HG03457 (cell line): ENCODE measurements around the gene PODXL.
"Not testable (repeated sequence)": the region's sequence is repeated elsewhere in the genome, so short reads cannot be mapped to it uniquely, and the experiment has no call there.

Source experiments
- ATAC-seq: cut with Tn5 transposase; IDR thresholded peaks from one replicate; pipeline ENCODE4 v1.9.1; 2021; ENCODE audit warnings: moderate number of reproducible peaks; ENCODE audit not compliant: unreplicated experiment

The PODXL gene

DNA sequence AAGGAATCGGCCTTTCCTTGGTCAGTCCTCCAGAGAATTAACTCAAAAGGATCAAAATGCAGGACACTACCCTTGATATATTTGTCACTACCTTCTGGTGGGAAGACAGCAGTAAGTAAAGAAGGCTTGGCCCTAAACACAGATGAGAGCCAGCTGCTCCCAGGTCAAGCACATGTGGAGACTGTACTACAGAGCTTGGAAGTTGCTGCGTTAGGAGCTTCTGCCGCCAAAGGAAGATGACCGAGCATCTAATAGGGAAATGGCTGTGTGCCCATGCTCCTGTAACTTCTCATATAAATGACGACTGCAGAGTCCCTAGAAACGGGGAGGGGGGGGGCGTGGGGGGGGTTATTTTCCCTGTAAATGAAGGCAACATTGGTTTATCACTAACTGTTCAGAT, 59.0 kb downstream of the PODXL start:
- no peak for ATAC-seq

DNA sequence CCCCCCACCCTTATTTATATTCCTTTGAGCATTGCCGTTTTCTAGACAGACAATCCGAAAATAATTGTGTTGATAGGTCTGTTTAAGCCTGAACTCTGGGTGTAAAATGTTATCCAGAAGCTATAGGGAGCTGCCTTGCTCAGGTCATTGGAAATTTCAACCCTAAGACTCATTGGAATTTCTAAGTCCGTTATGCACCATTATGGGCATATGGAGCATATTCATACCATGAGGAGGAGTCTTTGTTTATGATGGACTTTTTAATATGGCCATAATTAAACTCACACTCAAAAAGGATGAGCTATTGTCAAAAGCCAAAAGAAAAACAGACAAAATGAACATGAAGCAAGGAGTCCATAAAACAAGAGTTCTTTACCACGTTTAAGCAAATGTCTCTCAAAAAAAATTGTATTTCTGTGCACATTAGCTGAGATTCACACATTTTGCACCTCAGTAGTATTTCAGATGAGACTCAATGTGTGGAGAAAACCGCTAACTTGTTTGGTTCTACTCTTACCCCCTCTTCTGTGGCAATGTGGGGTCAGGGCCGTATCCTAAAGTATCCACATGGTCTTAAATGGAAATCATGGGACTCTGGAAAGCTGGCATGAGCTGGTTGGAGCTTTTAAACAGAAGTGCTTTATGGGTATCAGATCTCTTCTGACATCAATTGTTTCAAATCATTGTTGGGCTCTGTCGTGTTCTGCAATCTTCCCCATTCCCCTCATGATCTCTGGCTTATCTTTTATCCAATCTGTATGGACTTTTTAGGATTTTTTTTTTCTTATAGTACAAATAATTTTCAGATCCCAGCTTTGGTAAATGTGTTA, 60.5 kb downstream of the PODXL start:
- ATAC-seq, result no peak

DNA sequence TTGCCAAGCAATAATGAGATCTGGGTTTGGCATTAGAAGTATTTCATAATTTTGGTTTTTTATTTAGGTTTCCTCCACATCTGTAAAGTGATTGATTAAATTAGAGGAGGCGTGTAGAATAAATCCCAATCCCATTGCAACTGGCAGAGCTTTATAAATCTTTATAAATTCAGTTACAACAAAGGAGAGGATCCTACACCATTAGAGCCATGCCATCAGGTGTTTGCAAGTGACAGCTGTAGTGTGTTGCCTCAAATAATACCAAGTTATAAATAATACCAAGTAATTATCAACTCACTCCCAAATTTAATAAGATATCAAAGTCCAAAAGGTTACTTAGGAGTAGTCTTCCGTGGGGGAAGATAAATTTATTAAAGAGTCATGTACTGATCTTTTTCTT, 62.2 kb downstream of the PODXL start:
- no peak for ATAC-seq

DNA sequence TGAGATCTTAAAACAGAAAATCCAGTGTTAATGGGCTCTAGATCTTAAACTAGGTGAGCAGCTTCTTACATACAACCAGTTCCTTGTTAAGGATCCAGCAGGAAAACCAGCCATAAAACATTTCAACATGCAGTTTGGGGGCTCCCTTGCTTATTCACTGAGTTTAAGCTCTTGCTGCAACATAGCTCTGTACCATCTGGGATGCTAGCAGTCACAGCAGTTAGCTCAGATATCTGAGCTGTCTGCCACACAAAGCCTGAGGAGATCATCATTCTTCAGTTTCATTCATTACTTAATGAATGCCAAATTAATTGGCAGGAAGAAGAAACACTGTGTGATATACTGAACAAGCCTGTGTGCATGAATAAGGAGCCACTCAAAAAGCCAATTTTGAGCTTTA, 62.8 kb downstream of the PODXL start:
- no peak for ATAC-seq

DNA sequence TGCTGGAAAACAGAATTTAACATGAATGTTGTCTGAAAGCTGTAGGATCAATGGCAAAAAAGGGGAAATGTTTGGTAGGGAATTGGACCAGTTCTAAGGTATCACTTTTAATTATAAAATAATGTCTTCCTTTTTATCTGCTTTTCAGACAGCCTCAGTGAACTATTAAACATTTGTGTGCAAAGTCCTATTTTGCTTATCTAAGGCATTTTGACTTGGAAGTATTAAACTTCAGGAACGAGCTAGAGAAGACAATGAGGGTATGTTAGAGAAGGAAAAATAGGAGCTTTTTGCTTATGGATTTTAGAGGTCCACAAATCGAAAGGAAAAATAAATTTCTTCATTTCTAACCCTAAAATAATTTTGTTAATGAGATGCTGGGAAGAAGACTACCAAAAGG, 63.3 kb downstream of the PODXL start:
- no peak for ATAC-seq

DNA sequence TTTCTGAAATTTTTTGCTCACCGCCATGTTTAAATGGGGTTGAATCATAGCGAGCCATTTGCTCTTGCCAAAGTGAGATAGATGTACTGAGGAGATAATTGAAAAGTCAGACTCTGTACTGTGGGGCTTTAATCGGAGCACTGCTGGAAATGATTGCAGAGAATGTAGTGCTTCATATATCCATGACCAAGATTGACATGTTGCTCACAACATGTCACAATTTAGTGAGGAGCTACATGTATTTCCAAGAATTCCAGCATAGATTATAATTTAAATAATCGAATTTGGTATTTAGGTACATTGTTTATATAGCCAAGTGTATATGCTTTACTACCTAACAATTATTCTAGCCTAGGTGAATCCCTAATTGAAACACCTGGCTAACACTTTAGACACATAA, 66.5 kb downstream of the PODXL start:
- no peak for ATAC-seq

GRCh38 chr7:131489196-131489595, 67.2 kb downstream of the PODXL start:
- ATAC-seq, result no peak

GRCh38 chr7:131488361-131488760, 68.1 kb downstream of the PODXL start:
- ATAC-seq, result no peak

GRCh38 chr7:131487217-131487616, 69.2 kb downstream of the PODXL start:
- ATAC-seq, result no peak

DNA sequence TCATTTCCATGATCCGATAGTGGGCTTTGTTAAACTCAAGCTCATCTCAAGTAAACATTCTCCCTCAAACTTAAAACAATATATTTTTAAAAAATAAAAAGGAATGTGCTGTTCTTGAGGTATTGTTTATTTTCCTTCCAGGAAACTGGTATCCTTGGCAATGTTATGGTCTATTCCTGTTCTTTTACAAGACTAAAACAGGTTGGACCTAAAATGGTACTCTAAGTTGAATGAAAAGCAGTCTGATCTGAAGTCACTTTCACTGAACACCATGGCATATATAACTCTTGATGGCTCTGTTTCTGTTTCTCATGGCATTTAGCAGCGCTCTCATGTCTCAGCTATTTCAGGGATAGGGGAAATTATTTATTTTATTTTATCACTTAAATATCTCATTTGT, 70.1 kb downstream of the PODXL start:
- ATAC-seq, result no peak

GRCh38 chr7:131483586-131483985, 72.8 kb downstream of the PODXL start:
- no peak for ATAC-seq

GRCh38 chr7:131482800-131483199, 73.6 kb downstream of the PODXL start:
- no peak for ATAC-seq

DNA sequence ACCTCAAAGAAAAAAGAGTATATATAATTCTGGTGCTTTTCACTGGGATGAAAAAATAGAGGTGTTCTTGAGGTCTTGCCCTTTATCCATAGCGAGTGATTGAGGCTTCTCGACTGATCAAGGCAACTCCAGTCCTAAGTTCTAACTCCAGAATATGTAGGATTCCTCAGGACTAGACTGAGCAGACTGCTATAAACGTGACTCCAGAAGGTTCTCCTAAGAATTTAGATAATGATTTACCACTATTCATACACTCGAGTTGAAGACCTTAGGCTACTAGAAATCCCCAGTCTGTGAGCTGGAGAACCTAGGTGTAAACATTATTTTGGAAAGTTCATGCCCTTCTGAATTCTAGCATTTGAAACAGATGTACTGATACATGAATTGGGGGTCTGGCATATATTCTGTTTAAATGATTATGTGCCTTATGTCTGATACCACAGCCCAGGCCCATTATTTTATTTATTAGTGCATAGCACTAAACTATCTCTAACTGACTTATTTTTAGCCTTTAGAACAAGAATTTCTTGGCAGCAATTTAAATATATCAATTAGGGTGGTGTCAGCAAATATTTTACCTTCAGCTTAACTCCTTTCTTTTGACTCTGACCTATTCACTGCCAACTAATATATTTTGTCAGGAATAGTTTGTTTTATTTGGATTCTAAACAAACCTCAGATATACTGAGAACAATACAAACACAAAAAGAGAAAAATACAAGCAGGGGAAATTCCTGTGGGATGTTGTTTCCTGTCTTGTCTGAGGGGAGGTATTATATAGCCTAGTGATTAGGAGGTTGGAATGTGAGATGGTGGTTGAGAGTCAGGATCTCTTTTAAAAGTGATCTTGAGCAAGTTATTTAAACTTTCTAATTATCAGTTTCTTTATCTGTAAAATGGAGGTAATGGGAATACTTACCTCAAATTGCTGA, 75.8 kb downstream of the PODXL start:
- ATAC-seq, result no peak

GRCh38 chr7:131476740-131477139, 79.7 kb downstream of the PODXL start:
- ATAC-seq, result no peak

DNA sequence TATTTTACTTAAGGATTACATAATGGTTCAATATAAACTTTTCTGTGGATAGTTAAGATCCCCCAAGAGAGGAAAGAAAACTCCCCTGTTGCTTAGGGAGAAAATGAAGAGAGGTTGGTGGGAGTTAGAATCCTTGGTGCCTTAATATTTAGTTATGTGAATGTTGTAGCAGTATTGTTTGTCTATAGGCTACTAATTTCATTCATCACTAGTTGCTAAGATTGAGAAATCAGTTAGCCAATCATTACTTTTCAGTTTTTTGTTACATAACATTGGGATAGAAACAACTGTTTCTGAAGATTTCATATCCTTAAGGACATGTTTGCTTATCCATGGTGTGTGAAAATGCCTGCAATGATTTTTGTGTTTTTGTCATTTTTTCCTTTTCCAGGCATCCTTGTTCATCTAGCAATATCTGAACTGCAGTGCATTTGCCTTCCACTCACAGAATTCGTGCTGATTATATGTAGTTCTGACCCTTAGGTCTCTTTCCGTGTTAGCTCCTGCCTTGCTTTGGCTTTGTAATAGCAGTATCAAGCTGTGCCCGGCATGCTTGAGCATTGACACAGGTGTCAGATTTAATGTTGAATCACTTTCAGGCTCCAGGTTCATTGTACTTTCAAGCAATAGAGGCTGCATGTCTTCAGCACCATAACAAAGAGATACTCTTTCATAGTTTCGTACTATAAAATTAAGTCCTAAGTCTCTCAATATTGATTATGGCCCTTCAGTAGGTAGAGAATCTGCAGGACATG, 85.0 kb downstream of the PODXL start:
- no peak for ATAC-seq

GRCh38 chr7:131467788-131468187, 88.6 kb downstream of the PODXL start:
- no peak for ATAC-seq

DNA sequence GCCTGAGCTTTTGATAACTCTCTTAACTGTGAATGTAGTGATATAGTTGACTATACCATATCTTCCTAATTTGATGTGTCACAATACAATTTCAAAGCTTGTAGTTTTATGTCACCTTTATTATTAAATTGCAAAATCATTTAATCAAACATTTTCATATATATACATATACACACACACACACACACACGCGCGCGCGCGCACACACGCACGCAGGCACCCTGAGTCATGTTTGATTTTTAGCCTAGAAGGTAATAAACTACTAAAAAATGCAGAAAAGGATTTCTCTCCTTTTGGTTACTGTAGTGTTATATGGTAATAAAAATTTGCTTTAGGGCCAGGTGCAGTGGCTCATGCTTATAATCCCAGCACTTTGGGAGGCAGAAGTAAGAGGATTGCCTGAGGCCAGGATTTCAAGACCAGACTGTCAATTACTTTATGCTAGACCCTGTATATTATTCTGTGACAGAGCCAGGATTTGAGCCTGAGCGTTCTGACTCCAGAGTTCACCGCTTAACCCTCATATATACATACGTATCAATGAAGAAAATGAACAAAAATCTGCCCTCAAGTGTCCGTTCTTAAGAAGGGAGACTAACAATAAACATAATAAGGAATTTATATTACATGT, 89.6 kb downstream of the PODXL start:
- ATAC-seq, result no peak

- not testable (repeated sequence) for ATAC-seq
Observed at GRCh38 chr7:131462715-131463114, 93.7 kb downstream of the PODXL start.

DNA sequence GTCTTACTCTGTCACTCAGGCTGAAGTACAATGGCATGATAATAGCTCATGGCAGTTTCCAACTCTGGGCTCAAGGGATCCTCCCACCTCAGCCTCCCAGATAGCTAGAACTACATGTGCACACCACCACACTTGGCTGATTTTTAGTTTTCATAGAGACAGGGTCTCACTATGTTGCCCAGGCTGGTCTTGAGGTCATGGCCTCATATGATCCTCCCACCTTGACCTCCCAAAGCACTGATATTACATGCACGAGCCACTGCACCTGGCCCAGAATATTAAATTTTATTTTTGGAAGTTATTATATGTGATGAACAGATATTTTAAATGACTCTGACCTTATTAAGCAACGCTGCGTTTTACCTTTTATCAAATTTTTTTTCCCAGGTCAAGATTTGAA, 94.4 kb downstream of the PODXL start:
- no peak for ATAC-seq

DNA sequence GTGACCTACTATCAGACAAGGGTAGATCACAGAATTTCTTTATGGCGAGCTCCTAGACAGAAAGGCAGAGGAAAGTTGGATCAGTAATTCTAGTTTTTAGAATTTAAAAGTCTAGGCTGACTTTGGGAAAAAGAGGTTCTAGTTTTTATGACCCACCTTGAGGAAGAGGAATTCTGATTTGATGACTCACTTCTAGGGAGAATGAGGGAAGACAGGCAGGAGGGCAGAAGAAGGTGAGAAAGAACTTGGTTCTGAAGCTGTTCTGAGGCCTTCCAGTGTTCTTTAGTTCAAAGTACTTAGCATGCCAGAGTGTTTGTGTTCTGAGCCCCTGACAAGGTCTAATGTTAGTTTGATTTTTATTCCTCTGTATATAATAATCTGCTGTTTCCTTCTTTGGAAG, 97.2 kb downstream of the PODXL start:
- ATAC-seq, result no peak

DNA sequence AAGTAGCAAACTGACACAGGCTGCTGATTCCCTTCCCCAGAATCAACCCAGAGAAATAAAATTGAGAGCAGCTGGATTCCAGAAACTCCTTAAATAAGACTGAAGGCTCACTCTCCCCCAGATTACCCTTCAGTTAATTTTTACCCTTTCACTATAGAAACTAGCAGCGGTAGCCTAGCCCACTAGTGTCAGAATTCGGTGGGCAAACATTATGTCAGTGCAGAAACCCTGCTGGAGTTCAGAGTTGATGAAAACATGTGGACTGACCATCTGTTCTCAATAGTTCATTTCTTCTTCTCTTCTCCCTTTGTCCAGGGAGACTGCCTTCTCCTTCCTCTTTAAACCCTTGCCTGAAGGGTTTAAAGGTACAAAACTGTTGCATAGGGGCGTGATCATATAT, 100.1 kb downstream of the PODXL start:
- no peak for ATAC-seq
